Lower leg skin (tissue), 3 donors: ENCODE measurements around the gene HSDL2.

ENCODE experiments used
- CTCF ChIP-seq, 3 donors: fragments of 450-650 bp; IDR thresholded peaks; one replicate each; pipeline ENCODE4 v1.5.1; 2016; ENCODE audit warnings: antibody characterized with exemption in 3 of 3, mild to moderate bottlenecking in 3 of 3, moderate library complexity in 2 of 3
- POLR2A ChIP-seq, 2 donors: fragments of 450-650 bp; IDR thresholded peaks; one replicate each; pipeline ENCODE4 v1.6.1; 2016 to 2017; ENCODE audit warnings: antibody characterized with exemption in 2 of 2, mild to moderate bottlenecking in 1 of 2, moderate library complexity in 1 of 2

- TF ChIP-seq CTCF (IDR thresholded peaks at IDR 0.05) (no peak), POLR2A (IDR thresholded peaks at IDR 0.05) (no peak)
Observed at GRCh38 chr9:112378328-112379176, 1.4 kb upstream of the HSDL2 start.
